Measurements from ENCODE around the gene GDPD4.

Gene GDPD4

GRCh38 chr11:77172666-77172982, 128.9 kb downstream of the GDPD4 start:
- no peak for DNase-seq

- no peak for DNase-seq
Observed at GRCh38 chr11:77171885-77172665, 129.4 kb downstream of the GDPD4 start.

GRCh38 chr11:77171254-77171653, 130.2 kb downstream of the GDPD4 start:
- DNase-seq = no peak

GRCh38 chr11:77170107-77170506, 131.4 kb downstream of the GDPD4 start:
- DNase-seq = no peak

- DNase-seq = no peak
Observed at GRCh38 chr11:77167791-77168190, 133.7 kb downstream of the GDPD4 start.

- DNase-seq = no peak
Observed at GRCh38 chr11:77167111-77167626, 134.3 kb downstream of the GDPD4 start.

All from NCI-H1105 (cell line).